ENCODE data around the gene CXCR6.
A peak's percentile ranks its signal among the peaks of the same experiment; 100 is the strongest.

Gene CXCR6

DNA sequence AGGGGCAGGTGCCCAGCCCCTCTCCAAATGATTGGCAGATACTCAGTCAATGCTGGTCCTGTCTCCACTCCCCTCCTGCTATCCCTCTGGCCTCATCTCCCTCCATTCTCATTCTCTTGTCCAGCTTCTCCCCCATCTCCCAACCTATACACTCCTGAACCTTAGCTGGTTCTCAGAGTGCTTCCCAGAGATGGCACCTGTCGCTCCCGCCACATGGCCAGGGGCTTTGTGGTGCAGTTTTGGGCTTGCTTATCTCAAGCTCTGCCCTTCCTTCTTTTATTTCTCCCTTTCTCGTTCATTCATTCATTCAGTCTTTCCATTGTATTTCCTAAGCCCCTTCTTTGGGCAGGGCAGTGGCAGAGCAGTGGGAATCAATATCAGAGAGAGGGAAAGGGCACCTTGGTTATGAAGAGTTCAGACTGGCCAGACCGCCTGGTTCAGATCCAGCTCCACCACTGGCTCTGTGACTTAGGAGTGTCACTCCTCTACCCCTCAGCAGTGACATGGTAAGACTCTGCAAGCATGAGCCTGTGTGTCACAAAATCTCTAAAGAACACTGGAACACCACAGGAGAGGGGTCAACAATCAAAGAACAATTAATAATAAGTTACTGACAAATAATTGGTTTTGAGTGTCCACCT, 20.2 kb upstream of the CXCR6 start:
- no peak for DNase-seq

DNA sequence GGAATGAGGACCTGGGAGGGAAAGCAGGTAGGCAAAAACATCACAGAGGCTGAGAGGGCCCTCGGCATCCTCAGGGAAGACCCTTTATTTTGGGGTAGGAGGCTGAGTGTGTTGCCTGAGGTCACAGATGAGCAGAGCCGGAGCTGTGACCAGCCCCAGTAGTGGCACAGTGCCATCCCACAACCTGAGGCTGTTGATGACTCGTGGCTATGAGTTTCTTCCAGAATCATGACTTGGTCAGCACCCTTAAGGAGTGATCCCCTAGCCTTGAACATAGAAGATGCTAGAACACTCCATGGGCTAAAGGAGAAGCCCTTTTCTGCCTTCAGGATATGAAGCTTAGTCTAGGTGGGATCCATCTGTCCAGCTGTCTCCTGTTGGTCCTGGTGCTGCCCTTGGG, 19.5 kb upstream of the CXCR6 start:
- DNase-seq, result no peak

- no peak for DNase-seq
Observed at GRCh38 chr3:45927881-45928280, 15.4 kb upstream of the CXCR6 start.

DNA sequence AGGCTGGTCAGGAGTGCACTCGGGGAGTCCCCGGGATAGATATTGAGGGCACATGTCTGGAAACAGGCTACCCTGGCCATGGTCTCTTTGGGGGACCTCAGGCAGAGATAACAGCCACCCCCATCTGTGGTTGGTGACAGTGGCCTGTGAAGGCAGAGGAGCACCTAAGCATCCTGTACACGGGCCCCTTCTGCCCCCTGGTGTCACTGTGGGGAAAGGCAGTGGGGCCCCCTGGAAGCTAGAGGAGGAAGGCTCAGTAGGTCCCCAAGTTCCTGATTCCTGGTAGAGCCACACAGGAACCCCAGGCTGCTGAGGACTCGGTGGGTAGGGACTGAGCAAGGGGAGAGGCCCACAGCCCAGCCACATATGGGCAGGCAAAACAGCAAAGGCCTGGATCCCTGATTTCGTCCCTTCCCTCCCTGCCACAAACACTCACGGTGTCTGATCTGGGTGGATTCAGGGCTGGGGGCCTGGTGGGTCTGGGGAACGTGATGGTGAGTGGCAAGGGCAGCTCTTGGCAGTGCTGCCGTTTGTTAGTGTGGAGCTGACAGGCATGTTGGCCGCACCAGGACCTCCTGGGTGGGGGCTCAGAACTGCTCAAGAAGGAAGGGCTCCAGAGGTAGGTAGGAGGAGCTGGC, 14.1 kb upstream of the CXCR6 start:
- DNase-seq, result no peak

- no peak for DNase-seq
Observed at GRCh38 chr3:45931496-45931895, 11.8 kb upstream of the CXCR6 start.

DNA sequence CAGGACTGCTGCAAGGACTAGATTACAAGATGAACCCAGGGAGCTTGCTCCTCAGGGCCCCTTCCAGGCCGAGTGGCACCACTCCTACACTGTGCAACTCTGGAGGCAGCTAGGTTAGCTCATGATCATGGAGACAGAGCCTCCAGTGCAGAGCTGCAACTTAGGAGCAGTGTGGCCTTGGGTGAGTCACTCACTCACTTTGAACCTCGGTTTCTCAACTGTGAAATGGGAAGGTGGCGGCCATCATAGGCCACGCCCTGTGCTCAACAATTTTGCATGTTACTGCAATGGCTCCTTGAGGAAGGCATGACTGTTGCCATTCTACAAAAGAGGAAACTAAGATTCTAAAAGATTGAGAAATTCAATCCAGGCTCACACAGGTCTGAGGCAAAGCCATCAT, 11.2 kb upstream of the CXCR6 start:
- no peak for DNase-seq

DNA sequence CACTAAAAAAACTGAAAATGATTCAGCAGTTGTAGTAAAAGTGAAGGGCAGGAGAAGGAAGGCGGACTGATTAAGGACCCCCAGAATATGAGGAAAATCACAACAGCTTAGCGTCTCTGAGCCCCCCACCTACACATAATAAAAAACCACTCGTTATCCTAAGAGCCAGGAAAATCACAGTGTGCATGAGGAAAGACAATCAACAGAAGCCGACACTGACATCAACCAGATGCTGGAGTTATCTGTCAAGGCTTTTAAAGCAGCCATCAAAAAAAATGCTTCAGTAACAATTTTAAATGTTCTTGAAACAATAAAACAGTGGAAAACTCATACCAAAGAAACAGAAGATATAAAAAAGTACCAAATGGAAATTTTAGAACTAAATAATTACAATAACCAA, 9.7 kb upstream of the CXCR6 start:
- no peak for DNase-seq

GRCh38 chr3:45936261-45936660, 7.0 kb upstream of the CXCR6 start:
- no peak for DNase-seq

GRCh38 chr3:45937206-45938042, 5.8 kb upstream of the CXCR6 start:
- DNase-seq, result no peak

GRCh38 chr3:45938043-45938435, 5.2 kb upstream of the CXCR6 start:
- no peak for DNase-seq

DNA sequence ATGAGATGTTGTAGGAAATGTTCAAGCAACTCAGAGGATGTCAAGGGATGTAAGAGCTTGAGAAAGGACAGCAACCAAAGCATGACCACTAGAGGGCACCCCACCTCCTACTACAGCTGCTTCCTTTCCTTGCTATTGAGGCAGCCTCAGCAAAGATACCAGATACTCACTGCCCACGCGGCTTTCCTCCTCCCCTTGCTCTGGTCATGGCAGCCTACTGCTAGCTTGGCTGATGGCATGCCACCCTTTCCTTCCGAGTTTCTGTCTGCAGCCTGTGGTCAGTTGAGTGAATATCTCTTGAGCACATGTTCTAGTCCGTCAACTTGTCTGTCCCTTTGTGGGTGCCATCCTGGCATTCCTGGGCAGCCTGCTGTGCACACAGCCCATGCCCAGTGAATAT, 4.4 kb upstream of the CXCR6 start:
- peak; percentile 65 for DNase-seq

GRCh38 chr3:45939341-45939771, 3.9 kb upstream of the CXCR6 start:
- DNase-seq, result no peak

DNA sequence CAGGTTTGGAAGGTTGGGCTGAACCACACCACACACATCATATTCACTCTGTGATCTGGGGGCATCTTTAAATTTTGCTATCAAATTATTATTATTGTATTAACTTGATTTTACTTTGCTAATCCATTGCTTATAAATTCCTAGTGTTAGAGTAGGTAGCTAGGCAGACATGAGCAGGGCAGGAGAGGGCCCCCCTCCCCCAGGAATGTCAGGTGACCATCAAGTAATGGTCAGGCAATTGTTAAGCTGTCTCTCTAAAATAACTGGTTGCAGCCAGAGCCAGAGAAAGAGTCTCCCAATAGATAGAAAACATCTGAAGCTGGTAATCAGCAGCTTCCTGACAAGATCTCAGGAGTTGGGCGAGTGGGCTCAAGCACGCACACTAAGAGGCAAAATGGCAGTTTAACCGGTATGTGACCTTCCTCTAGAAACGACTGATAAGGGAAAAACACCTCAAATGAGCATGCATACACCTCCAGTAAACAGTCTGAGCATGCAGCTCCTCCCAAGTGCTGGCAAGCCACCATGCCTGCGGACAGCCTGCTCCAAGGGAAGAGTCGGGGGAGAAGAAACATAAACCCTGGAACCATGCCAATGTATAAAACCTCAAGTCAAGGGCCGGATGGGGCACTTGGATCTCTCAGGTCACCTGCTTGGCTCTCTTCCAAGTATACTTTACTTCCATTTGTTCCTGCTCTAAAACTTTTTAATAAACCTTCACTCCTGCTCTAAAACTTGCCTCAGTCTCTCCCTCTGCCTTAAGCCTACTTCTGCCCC, 3.1 kb upstream of the CXCR6 start:
- DNase-seq, result no peak

- DNase-seq, result no peak
Observed at GRCh38 chr3:45940781-45941365, 2.4 kb upstream of the CXCR6 start.

GRCh38 chr3:45942051-45942825, 1.0 kb upstream of the CXCR6 start:
- DNase-seq, result no peak

- no peak for DNase-seq
Observed at GRCh38 chr3:45944830-45945620, 1.8 kb downstream of the CXCR6 start.

DNA sequence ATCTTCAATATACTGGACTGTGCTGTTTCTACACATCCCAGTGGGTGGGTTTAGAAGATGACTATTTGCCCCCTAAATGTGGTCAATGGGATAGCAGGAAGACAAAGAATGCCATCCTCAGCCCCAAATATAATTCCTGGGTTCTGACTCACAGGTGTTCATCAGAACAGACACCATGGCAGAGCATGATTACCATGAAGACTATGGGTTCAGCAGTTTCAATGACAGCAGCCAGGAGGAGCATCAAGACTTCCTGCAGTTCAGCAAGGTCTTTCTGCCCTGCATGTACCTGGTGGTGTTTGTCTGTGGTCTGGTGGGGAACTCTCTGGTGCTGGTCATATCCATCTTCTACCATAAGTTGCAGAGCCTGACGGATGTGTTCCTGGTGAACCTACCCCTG, 3.0 kb downstream of the CXCR6 start:
- no peak for DNase-seq

DNA sequence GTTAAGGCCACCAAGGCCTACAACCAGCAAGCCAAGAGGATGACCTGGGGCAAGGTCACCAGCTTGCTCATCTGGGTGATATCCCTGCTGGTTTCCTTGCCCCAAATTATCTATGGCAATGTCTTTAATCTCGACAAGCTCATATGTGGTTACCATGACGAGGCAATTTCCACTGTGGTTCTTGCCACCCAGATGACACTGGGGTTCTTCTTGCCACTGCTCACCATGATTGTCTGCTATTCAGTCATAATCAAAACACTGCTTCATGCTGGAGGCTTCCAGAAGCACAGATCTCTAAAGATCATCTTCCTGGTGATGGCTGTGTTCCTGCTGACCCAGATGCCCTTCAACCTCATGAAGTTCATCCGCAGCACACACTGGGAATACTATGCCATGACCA, 3.6 kb downstream of the CXCR6 start:
- DNase-seq, result no peak

GRCh38 chr3:45947361-45947760, 4.1 kb downstream of the CXCR6 start:
- no peak for DNase-seq

DNA sequence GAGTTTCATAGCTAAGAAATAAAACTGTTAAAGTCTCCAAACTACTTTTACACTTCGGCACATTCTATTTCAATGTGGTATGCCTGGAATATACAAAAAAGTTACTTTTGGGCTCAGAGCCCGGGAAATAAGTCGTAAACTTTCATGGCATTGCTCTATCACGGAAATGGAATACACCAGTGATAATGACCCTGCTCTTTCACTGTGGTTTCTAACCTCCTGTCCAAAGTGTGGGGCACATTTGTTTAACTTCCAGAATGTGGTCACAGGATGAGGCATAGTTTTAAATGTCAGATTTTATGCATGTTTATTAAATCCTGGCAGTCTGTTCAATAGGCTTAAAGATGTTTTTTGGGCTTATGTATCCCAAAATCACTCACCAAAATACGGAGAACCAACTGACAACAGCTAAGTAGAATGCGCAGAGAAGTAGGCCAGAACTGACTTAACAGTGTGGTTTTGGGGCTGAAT, 5.1 kb downstream of the CXCR6 start:
- no peak for DNase-seq

DNA sequence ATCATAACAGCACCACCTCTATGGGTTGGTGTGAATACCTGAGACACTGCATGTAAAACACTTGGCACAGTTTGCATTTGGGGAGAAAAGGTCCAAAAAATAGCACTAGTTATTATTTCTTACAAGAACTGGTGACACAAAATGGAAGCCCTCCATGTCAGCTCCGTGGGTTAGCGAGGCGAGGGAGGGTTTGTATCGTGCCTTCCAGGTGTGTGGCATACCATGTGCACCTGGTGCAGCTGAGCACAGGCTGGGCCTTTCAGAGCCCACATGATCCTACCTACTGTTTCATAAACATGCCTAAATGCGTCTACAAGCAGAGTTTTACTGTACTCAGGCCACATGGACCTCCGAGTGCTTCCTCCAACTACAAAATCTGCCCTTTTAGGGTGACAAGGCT, 5.6 kb downstream of the CXCR6 start:
- no peak for DNase-seq

Data from NCI-H526 treated with DMSO at 0.1 percent for 48 hours (cell line).